GM19351 (cell line): ENCODE results near the gene UBE2I.
A peak's percentile ranks its signal among the peaks of the same experiment; 100 is the strongest.
"Not testable (repeated sequence)": the region's sequence is repeated elsewhere in the genome, so short reads cannot be mapped to it uniquely, and the experiment has no call there.

ENCODE experiments used
- ATAC-seq: cut with Tn5 transposase; IDR thresholded peaks from one replicate; pipeline ENCODE4 v1.9.1; 2021; ENCODE audit warnings: mild to moderate bottlenecking, moderate library complexity; ENCODE audit not compliant: unreplicated experiment

UBE2I gene

GRCh38 chr16:1292208-1292607, 17.2 kb upstream of the UBE2I start:
- not testable (repeated sequence) for ATAC-seq

GRCh38 chr16:1292808-1293207, 16.6 kb upstream of the UBE2I start:
- not testable (repeated sequence) for ATAC-seq

GRCh38 chr16:1293921-1294656, 15.3 kb upstream of the UBE2I start:
- no peak for ATAC-seq

- ATAC-seq = no peak
Observed at GRCh38 chr16:1295465-1295864, 14.0 kb upstream of the UBE2I start.

GRCh38 chr16:1296688-1297017, 12.8 kb upstream of the UBE2I start:
- not testable (repeated sequence) for ATAC-seq

- ATAC-seq = no peak
Observed at GRCh38 chr16:1297018-1297696, 12.3 kb upstream of the UBE2I start.

- no peak for ATAC-seq
Observed at GRCh38 chr16:1298406-1298805, 11.0 kb upstream of the UBE2I start.

- no peak for ATAC-seq
Observed at GRCh38 chr16:1299012-1299867, 10.2 kb upstream of the UBE2I start.

- ATAC-seq = no peak
Observed at GRCh38 chr16:1299868-1300203, 9.6 kb upstream of the UBE2I start.

- ATAC-seq = no peak
Observed at GRCh38 chr16:1300664-1301476, 8.6 kb upstream of the UBE2I start.

- no peak for ATAC-seq
Observed at GRCh38 chr16:1301562-1301961, 7.9 kb upstream of the UBE2I start.

- ATAC-seq = no peak
Observed at GRCh38 chr16:1305823-1306222, 3.6 kb upstream of the UBE2I start.

GRCh38 chr16:1306334-1306733, 3.1 kb upstream of the UBE2I start:
- no peak for ATAC-seq

- ATAC-seq = peak; percentile 17
Observed at GRCh38 chr16:1308036-1308976, 1.1 kb upstream of the UBE2I start.

- no peak for ATAC-seq
Observed at GRCh38 chr16:1309888-1310831, 724 bp downstream of the UBE2I start.

GRCh38 chr16:1310832-1311200, 1.4 kb downstream of the UBE2I start:
- no peak for ATAC-seq

- ATAC-seq = no peak
Observed at GRCh38 chr16:1311212-1311737, 1.8 kb downstream of the UBE2I start.

GRCh38 chr16:1311738-1312466, 2.5 kb downstream of the UBE2I start:
- no peak for ATAC-seq
